GM19238 (cell line): ENCODE data around the gene DYNLRB2.

Source experiments
- DNase-seq: peaks from one replicate; pipeline ENCODE4 v3.0.0; 2011; ENCODE audit warnings: low spot score; ENCODE audit not compliant: insufficient read length

DYNLRB2 gene

GRCh38 chr16:80599466-80599865 lies 58.7 kb downstream of the DYNLRB2 start:
- no peak for DNase-seq
